H1 (cell line): Measurements from ENCODE around the gene ABCG1. TPM values are rescaled to one million over a fixed set of nuclear protein-coding genes. Genes with fewer than 3 reads are reported as not detected.

Experiments used
- CTCF ChIA-PET: fragments of 300-600 bp; sonication (Branson Sonifier 250); formaldehyde crosslinking; loops from one replicate; lab custom pipeline; 2021; ENCODE audit not compliant: partially characterized antibody; lab: Charles Lee
- POLR2A ChIA-PET: fragments of 300-600 bp; sonication (Branson Sonifier 250); formaldehyde crosslinking; loops from one replicate; lab custom pipeline; 2021; ENCODE audit warnings: inconsistent platforms; ENCODE audit not compliant: partially characterized antibody; lab: Charles Lee
- DNase-seq, 2 experiments: peaks; one replicate each; pipeline versions ENCODE4 v3.0.0 to v3.0.0-alpha.2; 2010 to 2022; ENCODE audit warnings: low spot score in 2 of 2, low read depth in 1 of 2, mixed read lengths in 1 of 2
- FAIRE-seq: peaks from 2 replicates; lab custom pipeline; 2011; peaks lifted over from hg19 to GRCh38; lab: Jason Lieb, UNC
- H2AFZ ChIP-seq: 2 replicates; pipeline ENCODE4 v1.8.1; 2012; ENCODE audit warnings: low read length, inconsistent platforms
- H2AK5ac ChIP-seq: 2 replicates; pipeline ENCODE4 v1.6.1; 2013; ENCODE audit warnings: low read depth, low read length
- H2BK120ac ChIP-seq: replicated peaks from 2 replicates; pipeline ENCODE3; 2013; ENCODE audit warnings: low read depth, low read length, inconsistent platforms
- H2BK12ac ChIP-seq: 2 replicates; pipeline ENCODE4 v1.6.1; 2013; ENCODE audit warnings: low read depth, low read length
- H2BK15ac ChIP-seq: 2 replicates; pipeline ENCODE4 v1.6.1; 2013; ENCODE audit warnings: low read length
- H2BK20ac ChIP-seq: 2 replicates; pipeline ENCODE4 v1.6.1; 2013; ENCODE audit warnings: low read length
- H2BK5ac ChIP-seq: 2 replicates; pipeline ENCODE4 v1.6.1; 2013; ENCODE audit warnings: low read depth, low read length
- H3K14ac ChIP-seq: 2 replicates; pipeline ENCODE4 v1.6.1; 2013; ENCODE audit warnings: inconsistent platforms; ENCODE audit not compliant: insufficient read length
- H3K18ac ChIP-seq: 2 replicates; pipeline ENCODE4 v1.6.1; 2013; ENCODE audit warnings: low read length; ENCODE audit errors: extremely low read depth
- H3K23ac ChIP-seq: 2 replicates; pipeline ENCODE4 v1.6.1; 2013; ENCODE audit warnings: inconsistent platforms; ENCODE audit not compliant: insufficient read length
- H3K23me2 ChIP-seq: 2 replicates; pipeline ENCODE4 v1.6.1; 2013; ENCODE audit warnings: low read depth, low read length
- H3K27ac ChIP-seq: 2 replicates; pipeline ENCODE4 v1.6.1; 2011; ENCODE audit warnings: low read depth, low read length, inconsistent platforms
- H3K27me3 ChIP-seq, 4 experiments: replicated peaks in 1 of 4; 1 replicate in 1 of 4; 2 replicates in 3 of 4; pipeline versions ENCODE4 v1.6.1 to v1.8.1; 2011 to 2013; ENCODE audit warnings: low read length in 3 of 4, mild to moderate bottlenecking in 3 of 4, inconsistent platforms in 2 of 4, mixed read lengths in 2 of 4, moderate library complexity in 1 of 4; ENCODE audit not compliant: control insufficient read depth in 3 of 4, insufficient read depth in 3 of 4; ENCODE audit errors: extremely low read depth in 1 of 4
- H3K36me3 ChIP-seq, 4 experiments: 2 replicates each; pipeline versions ENCODE4 v1.6.1 to v1.8.1; 2011 to 2013; ENCODE audit warnings: mild to moderate bottlenecking in 4 of 4, low read length in 3 of 4, moderate library complexity in 2 of 4, control low read depth in 1 of 4, inconsistent platforms in 1 of 4; ENCODE audit not compliant: insufficient read depth in 4 of 4, control insufficient read depth in 2 of 4
- H3K4ac ChIP-seq: replicated peaks from 2 replicates; pipeline ENCODE3; 2013; ENCODE audit warnings: low read length, low read depth, mixed read lengths, inconsistent platforms; ENCODE audit not compliant: insufficient read length
- H3K4me1 ChIP-seq, 4 experiments: replicated peaks in 1 of 4; 1 replicate in 1 of 4; 2 replicates in 3 of 4; pipeline versions ENCODE4 v1.6.1 to v1.8.1; 2011 to 2013; ENCODE audit warnings: low read length in 3 of 4, inconsistent platforms in 2 of 4, mixed read lengths in 1 of 4; ENCODE audit not compliant: insufficient read depth in 4 of 4, control insufficient read depth in 3 of 4
- H3K4me2 ChIP-seq, 2 experiments: 2 replicates each; pipeline versions ENCODE4 v1.6.1 to v1.8.1; 2011 to 2013; ENCODE audit warnings: low read depth in 2 of 2, low read length in 2 of 2, control low read depth in 1 of 2, inconsistent platforms in 1 of 2, mild to moderate bottlenecking in 1 of 2; ENCODE audit not compliant: insufficient read depth in 1 of 2
- H3K4me3 ChIP-seq, 4 experiments: fragments of 200-600, 300-600 bp in 1 of 4; sonication (generic), shearing (Covaris generic), sonication (Bioruptor Twin) in 1 of 4; 2 replicates each; pipeline versions ENCODE4 v1.5.1 to v1.8.1; 2011 to 2016; ENCODE audit warnings: low read length in 4 of 4, low read depth in 3 of 4, control low read depth in 2 of 4, inconsistent platforms in 2 of 4, mild to moderate bottlenecking in 2 of 4, mixed read lengths in 1 of 4, moderate library complexity in 1 of 4; ENCODE audit not compliant: insufficient read depth in 2 of 4; ENCODE audit errors: extremely low read depth in 1 of 4
- H3K56ac ChIP-seq: replicated peaks from 2 replicates; pipeline ENCODE3; 2013; ENCODE audit warnings: low read depth, mild to moderate bottlenecking, mixed read lengths, low read length, inconsistent platforms; ENCODE audit not compliant: insufficient read length
- H3K79me1 ChIP-seq: 2 replicates; pipeline ENCODE4 v1.6.1; 2013; ENCODE audit warnings: low read depth, low read length, control low read depth
- H3K79me2 ChIP-seq, 2 experiments: 2 replicates each; pipeline versions ENCODE4 v1.6.1 to v1.8.1; 2012 to 2013; ENCODE audit warnings: low read length in 2 of 2, mild to moderate bottlenecking in 2 of 2, inconsistent platforms in 1 of 2; ENCODE audit not compliant: insufficient read depth in 2 of 2, control insufficient read depth in 1 of 2
- H3K9ac ChIP-seq, 4 experiments: replicated peaks in 1 of 4; 1 replicate in 1 of 4; 2 replicates in 3 of 4; pipeline versions ENCODE4 v1.6.1 to v1.8.1; 2011 to 2013; ENCODE audit warnings: low read depth in 3 of 4, low read length in 3 of 4, control low read depth in 2 of 4, mild to moderate bottlenecking in 2 of 4, moderate library complexity in 2 of 4, inconsistent platforms in 1 of 4; ENCODE audit errors: extremely low read depth in 1 of 4
- H3K9me3 ChIP-seq, 2 experiments: 2 replicates each; pipeline versions ENCODE4 v1.6.1 to v1.8.1; 2012 to 2013; ENCODE audit warnings: mild to moderate bottlenecking in 2 of 2, moderate library complexity in 2 of 2, control low read depth in 1 of 2, inconsistent platforms in 1 of 2, low read depth in 1 of 2, low read length in 1 of 2, mixed read lengths in 1 of 2; ENCODE audit not compliant: insufficient read depth in 2 of 2
- H4K20me1 ChIP-seq, 2 experiments: replicated peaks in 1 of 2; 2 replicates each; pipeline versions ENCODE3 to v1.8.1; 2011 to 2013; ENCODE audit warnings: inconsistent platforms in 2 of 2, low read length in 2 of 2, mild to moderate bottlenecking in 1 of 2; ENCODE audit not compliant: insufficient read depth in 2 of 2, control insufficient read depth in 1 of 2
- H4K5ac ChIP-seq: 2 replicates; pipeline ENCODE4 v1.6.1; 2013; ENCODE audit warnings: low read length, low read depth, mixed read lengths, inconsistent platforms; ENCODE audit not compliant: insufficient read length
- H4K8ac ChIP-seq: 2 replicates; pipeline ENCODE4 v1.8.0; 2013; ENCODE audit warnings: mild to moderate bottlenecking, moderate library complexity, low read length, inconsistent platforms; ENCODE audit not compliant: insufficient read depth; ENCODE audit errors: extremely low read depth
- H4K91ac ChIP-seq: replicated peaks from 2 replicates; pipeline ENCODE3; 2013; ENCODE audit warnings: low read length, mixed read lengths, inconsistent platforms; ENCODE audit not compliant: insufficient read length
- ASH2L ChIP-seq: fragments of 200-600, 300-600 bp; sonication (generic); IDR thresholded peaks from one replicate; pipeline ENCODE4 v1.7.1; 2017; ENCODE audit warnings: low read length
- BRCA1 ChIP-seq: IDR thresholded peaks from 2 replicates; pipeline ENCODE4 v1.6.1; 2012; ENCODE audit warnings: low read depth, low read length, improper control_type of control experiment
- EGR1 ChIP-seq: IDR thresholded peaks from 2 replicates; pipeline ENCODE4 v1.6.1; 2011; ENCODE audit warnings: low read depth, low read length, borderline replicate concordance
- PHF8 ChIP-seq: fragments of 200-600 bp; sonication (generic); conservative IDR thresholded peaks from 2 replicates; pipeline ENCODE4 v1.7.1; 2012; ENCODE audit warnings: low read depth, mild to moderate bottlenecking, inconsistent platforms, low read length, moderate library complexity
- POLR2A ChIP-seq, 2 experiments: IDR thresholded peaks; 1 replicate in 1 of 2; 2 replicates in 1 of 2; pipeline ENCODE4 v1.6.1; 2011; ENCODE audit warnings: low read depth in 2 of 2, low read length in 2 of 2, mild to moderate bottlenecking in 2 of 2; ENCODE audit errors: control extremely low read depth in 1 of 2
- POU5F1 ChIP-seq: IDR thresholded peaks from 2 replicates; pipeline ENCODE4 v1.6.1; 2011; ENCODE audit warnings: low read depth, mild to moderate bottlenecking, low read length, moderate library complexity
- RFX5 ChIP-seq: IDR thresholded peaks from 2 replicates; pipeline ENCODE4 v1.6.1; 2011; ENCODE audit warnings: low read depth, low read length, improper control_type of control experiment, borderline replicate concordance
- YY1 ChIP-seq: IDR thresholded peaks from 2 replicates; pipeline ENCODE4 v1.6.1; 2011; ENCODE audit warnings: low read depth, mild to moderate bottlenecking, low read length
- WGBS, 2 experiments: shearing (Covaris generic) in 1 of 2; methylation state at CpG; one replicate each; pipeline versions ENCODE4 v1.1.6 to v1.1.7; 2013 to 2015; ENCODE audit warnings: low lambda C conversion rate in 2 of 2, mixed read lengths in 2 of 2, inconsistent platforms in 1 of 2, low coverage in 1 of 2, missing lambda C conversion rate in 1 of 2; ENCODE audit not compliant: insufficient replicate concordance in 2 of 2, insufficient coverage in 1 of 2, insufficient read length in 1 of 2; ENCODE audit errors: extremely low coverage in 1 of 2, missing lambda C conversion rate in 1 of 2; 5-methylcytosine and 5-hydroxymethylcytosine counted together
- polyA plus RNA-seq, 7 experiments: library from polyadenylated mRNA; depleted of rRNA in 3 of 7; stranded (reverse) in 5 of 7; unstranded in 2 of 7; fragments of >200 nt in 5 of 7; fragments of 200-250 nt in 2 of 7; gene quantifications; 1 replicate in 5 of 7; 2 replicates in 1 of 7; 4 replicates in 1 of 7; pipeline versions ENCODE4 v1.2.1 to v1.2.3, GENCODE V29; 2011 to 2013; ENCODE audit warnings: missing spikeins in 2 of 7, mixed read lengths in 2 of 7
- total RNA-seq: library from RNA; stranded (reverse); fragmentation: NEBNext Ultra II Directional; extraction: Animal tissue kit (Norgen Biotek cat#: 25700); gene quantifications from 2 replicates; pipeline ENCODE4 v1.2.1, GENCODE V29; 2021
- TF ChIP-seq, protein P1 (sequence below): IDR thresholded peaks from 2 replicates; pipeline ENCODE4 v1.6.1; 2011; ENCODE audit warnings: low read length, improper control_type of control experiment
- TF ChIP-seq, protein P2 (sequence below): IDR thresholded peaks from 2 replicates; pipeline ENCODE4 v1.6.1; 2012; ENCODE audit warnings: low read length, inconsistent platforms
- TF ChIP-seq, protein P3 (sequence below): IDR thresholded peaks from 2 replicates; pipeline ENCODE4 v1.6.1; 2011; ENCODE audit warnings: low read depth, mild to moderate bottlenecking, low read length; ENCODE audit not compliant: insufficient read depth

The ABCG1 gene
- total and polyA plus RNA-seq, 2 of the 8 experiments (the other 6 are each of a cell fraction or from before 2014, with no cell fraction given): 2.1 to 4.0 TPM

DNA sequence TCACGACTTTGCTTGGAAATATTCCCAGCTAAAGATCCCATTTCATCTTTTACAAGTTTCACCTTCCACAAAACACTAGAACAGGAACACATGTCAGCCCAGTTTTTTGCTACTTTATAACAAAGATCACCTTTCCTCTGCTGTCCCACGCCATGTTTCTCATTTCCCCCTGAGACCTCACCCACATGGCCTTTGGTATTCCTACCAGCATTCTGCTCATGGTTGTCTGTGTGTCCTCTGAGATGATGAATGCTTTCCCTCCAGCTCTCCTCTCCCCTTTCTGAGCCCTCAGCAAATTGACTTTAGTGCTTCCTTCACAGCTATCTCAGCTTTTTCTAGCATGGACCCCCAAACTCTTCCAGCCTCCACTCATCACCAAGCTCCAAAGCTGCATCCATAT lies 32.3 kb upstream of the ABCG1 start:
- Histone ChIP-seq H2BK20ac (no peak overlapping the region), H3K23ac (no peak overlapping the region), H2BK120ac (no peak overlapping the region), H3K23me2 (peaks cover 11% of the 10 kb centered on the region; the same call in 1 of the 2 replicates), H3K18ac (no peak overlapping the region), H3K79me1 (no peaks in the 10 kb centered on the region), H4K91ac (no peak overlapping the region), H3K4me1 (no peaks in the 10 kb centered on the region), H4K5ac (no peak overlapping the region), H3K56ac (no peak overlapping the region), H3K27me3 (0 out of 7 replicates have a peak, but pooled peaks cover 0 to under 1% (median 0%) of the 10 kb centered on the region in 4 experiments), H3K27ac (no peak overlapping the region), H3K4me3 (no peak overlapping the region), H3K4me2 (no peak overlapping the region), H2BK5ac (no peak overlapping the region), H3K9me3 (no peaks in the 10 kb centered on the region), H2AFZ (no peak overlapping the region), H2AK5ac (no peak overlapping the region), H3K9ac (no peak overlapping the region), H3K79me2 (no peaks in the 10 kb centered on the region), H3K36me3 (no peaks in the 10 kb centered on the region; a peak in 1 of 8 replicates), H2BK12ac (no peak overlapping the region), H4K8ac (no peak overlapping the region), H3K14ac (no peak overlapping the region), H4K20me1 (peaks cover 0 to 10% of the 10 kb centered on the region in 2 experiments), H2BK15ac (no peak overlapping the region), H3K4ac (no peak overlapping the region)
- DNase-seq (no peak), FAIRE-seq (no peak)
- 82% methylated on average over 2 of the region's 2 CpGs; no CpG with 5 or more reads in 1 of the 2 experiments for WGBS, 2 experiments
- ChIA-PET POLR2A (interaction anchor here (0.6 kb wide), 1 partner anchor 151 kb away, joined by 3 read pairs; no protein-coding TSS in a partner anchor), CTCF (interaction anchor here (0.7 kb wide), 1 partner anchor 131 kb away, joined by 3 read pairs; no protein-coding TSS in a partner anchor)
- no peak for TF ChIP-seq YY1
- TF ChIP-seq ASH2L: no peak
- no peak for TF ChIP-seq PHF8
- TF ChIP-seq EGR1: no peak
- no peak for TF ChIP-seq BRCA1
- TF ChIP-seq POLR2A (IDR thresholded peaks at IDR 0.05; ENCODE audit: control extremely low read depth in 1 of 2, low read depth in 2 of 2, low read length in 2 of 2): no peak
- TF ChIP-seq, protein P1, sequence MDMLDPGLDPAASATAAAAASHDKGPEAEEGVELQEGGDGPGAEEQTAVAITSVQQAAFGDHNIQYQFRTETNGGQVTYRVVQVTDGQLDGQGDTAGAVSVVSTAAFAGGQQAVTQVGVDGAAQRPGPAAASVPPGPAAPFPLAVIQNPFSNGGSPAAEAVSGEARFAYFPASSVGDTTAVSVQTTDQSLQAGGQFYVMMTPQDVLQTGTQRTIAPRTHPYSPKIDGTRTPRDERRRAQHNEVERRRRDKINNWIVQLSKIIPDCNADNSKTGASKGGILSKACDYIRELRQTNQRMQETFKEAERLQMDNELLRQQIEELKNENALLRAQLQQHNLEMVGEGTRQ: no peak
- TF ChIP-seq, protein P2, sequence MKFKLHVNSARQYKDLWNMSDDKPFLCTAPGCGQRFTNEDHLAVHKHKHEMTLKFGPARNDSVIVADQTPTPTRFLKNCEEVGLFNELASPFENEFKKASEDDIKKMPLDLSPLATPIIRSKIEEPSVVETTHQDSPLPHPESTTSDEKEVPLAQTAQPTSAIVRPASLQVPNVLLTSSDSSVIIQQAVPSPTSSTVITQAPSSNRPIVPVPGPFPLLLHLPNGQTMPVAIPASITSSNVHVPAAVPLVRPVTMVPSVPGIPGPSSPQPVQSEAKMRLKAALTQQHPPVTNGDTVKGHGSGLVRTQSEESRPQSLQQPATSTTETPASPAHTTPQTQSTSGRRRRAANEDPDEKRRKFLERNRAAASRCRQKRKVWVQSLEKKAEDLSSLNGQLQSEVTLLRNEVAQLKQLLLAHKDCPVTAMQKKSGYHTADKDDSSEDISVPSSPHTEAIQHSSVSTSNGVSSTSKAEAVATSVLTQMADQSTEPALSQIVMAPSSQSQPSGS: no peak
- TF ChIP-seq POU5F1: no peak
- TF ChIP-seq, protein P3, sequence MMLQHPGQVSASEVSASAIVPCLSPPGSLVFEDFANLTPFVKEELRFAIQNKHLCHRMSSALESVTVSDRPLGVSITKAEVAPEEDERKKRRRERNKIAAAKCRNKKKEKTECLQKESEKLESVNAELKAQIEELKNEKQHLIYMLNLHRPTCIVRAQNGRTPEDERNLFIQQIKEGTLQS: no peak
- TF ChIP-seq RFX5: no peak
